ENCODE measurements around the gene ENPP3. TPM values are rescaled to one million over a fixed set of nuclear protein-coding genes. Genes with fewer than 3 reads are reported as not detected.

Gene ENPP3
- total and polyA plus RNA-seq, 4 donors = 0.99 to 2.1 (median 1.5) TPM

- Histone ChIP-seq H3K9me3 (ENCODE audit: control insufficient read depth, insufficient read depth, low read length) (no peaks in the 10 kb centered on the region), H3K27ac (ENCODE audit: low read depth, low read length) (no peak overlapping the region), H3K36me3 (ENCODE audit: control insufficient read depth, insufficient read depth, low read length) (no peaks in the 10 kb centered on the region), H3K27me3 (ENCODE audit: control insufficient read depth, insufficient read depth, low read length) (no peaks in the 10 kb centered on the region), H3K4me1 (ENCODE audit: control insufficient read depth, insufficient read depth, low read length) (no peaks in the 10 kb centered on the region), H3K4me3 (ENCODE audit: low read depth, low read length) (no peak overlapping the region)
- no peak for DNase-seq (ENCODE audit: low read depth in 4 of 6, low spot score in 6 of 6)
- no CpG with 5 or more reads among the region's 5 CpGs for whole genome bisulfite sequencing (ENCODE audit: insufficient coverage)
These were observed 90.4 kb downstream of the ENPP3 start for GRCh38 chr6:131727467-131727866.

DNA sequence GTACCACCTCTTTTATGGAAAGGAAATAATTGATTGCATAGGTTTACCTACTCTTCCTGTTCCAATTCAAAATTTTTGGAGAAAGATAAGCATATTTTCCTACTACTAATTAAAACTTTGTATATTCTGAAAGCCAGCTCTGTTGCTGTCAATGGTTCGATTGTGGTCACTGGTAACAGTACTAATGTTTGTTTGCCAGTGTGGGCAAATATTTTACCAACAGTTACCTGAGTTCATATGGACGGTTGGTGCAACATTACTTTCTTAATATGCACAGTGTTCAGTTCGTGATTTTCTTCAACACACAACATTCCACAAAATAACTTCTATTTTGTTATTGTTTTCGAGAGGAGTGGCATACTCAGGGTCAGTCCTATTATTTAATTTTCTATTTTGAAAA, 90.8 kb downstream of the ENPP3 start:
- Histone ChIP-seq H3K36me3 (ENCODE audit: control insufficient read depth, insufficient read depth, low read length) (no peaks in the 10 kb centered on the region), H3K9me3 (ENCODE audit: control insufficient read depth, insufficient read depth, low read length) (no peaks in the 10 kb centered on the region), H3K27me3 (ENCODE audit: control insufficient read depth, insufficient read depth, low read length) (no peaks in the 10 kb centered on the region), H3K27ac (ENCODE audit: low read depth, low read length) (no peak overlapping the region), H3K4me1 (ENCODE audit: control insufficient read depth, insufficient read depth, low read length) (no peaks in the 10 kb centered on the region), H3K4me3 (ENCODE audit: low read depth, low read length) (no peak overlapping the region)
- no CpG with 5 or more reads among the region's 4 CpGs for WGBS (ENCODE audit: insufficient coverage)
- no peak for DNase-seq (ENCODE audit: low read depth in 4 of 6, low spot score in 6 of 6)

- H3K27ac ChIP-seq (ENCODE audit: low read depth, low read length) = peak overlapping the region; percentile 61
- no peaks in the 10 kb centered on the region for H3K9me3 ChIP-seq (ENCODE audit: control insufficient read depth, insufficient read depth, low read length)
- no peaks in the 10 kb centered on the region for H3K4me1 ChIP-seq (ENCODE audit: control insufficient read depth, insufficient read depth, low read length)
- 100% methylated on average over 1 of the region's 3 CpGs for WGBS (ENCODE audit: insufficient coverage)
- H3K4me3 ChIP-seq (ENCODE audit: low read depth, low read length) = no peak overlapping the region
- no peaks in the 10 kb centered on the region for H3K27me3 ChIP-seq (ENCODE audit: control insufficient read depth, insufficient read depth, low read length)
- no peak for DNase-seq (ENCODE audit: low read depth in 4 of 6, low spot score in 6 of 6)
- H3K36me3 ChIP-seq (ENCODE audit: control insufficient read depth, insufficient read depth, low read length) = no peaks in the 10 kb centered on the region
These were observed 91.3 kb downstream of the ENPP3 start for GRCh38 chr6:131728296-131728939.

GRCh38 chr6:131729550-131729949, 92.4 kb downstream of the ENPP3 start:
- no peaks in the 10 kb centered on the region for H3K27me3 ChIP-seq (ENCODE audit: control insufficient read depth, insufficient read depth, low read length)
- H3K36me3 ChIP-seq (ENCODE audit: control insufficient read depth, insufficient read depth, low read length) = no peaks in the 10 kb centered on the region
- H3K4me1 ChIP-seq (ENCODE audit: control insufficient read depth, insufficient read depth, low read length) = no peaks in the 10 kb centered on the region
- H3K4me3 ChIP-seq (ENCODE audit: low read depth, low read length) = no peak overlapping the region
- no peaks in the 10 kb centered on the region for H3K9me3 ChIP-seq (ENCODE audit: control insufficient read depth, insufficient read depth, low read length)
- no peak overlapping the region for H3K27ac ChIP-seq (ENCODE audit: low read depth, low read length)
- no peak for DNase-seq (ENCODE audit: low read depth in 4 of 6, low spot score in 6 of 6)
- WGBS (ENCODE audit: insufficient coverage) = no CpG with 5 or more reads among the region's 4 CpGs

- Histone ChIP-seq H3K36me3 (ENCODE audit: control insufficient read depth, insufficient read depth, low read length) (no peaks in the 10 kb centered on the region), H3K9me3 (ENCODE audit: control insufficient read depth, insufficient read depth, low read length) (no peaks in the 10 kb centered on the region)
- WGBS (ENCODE audit: insufficient coverage) = 100% methylated on average over 1 of the region's 5 CpGs
These were observed 93.2 kb downstream of the ENPP3 start for GRCh38 chr6:131730264-131730663.

DNA sequence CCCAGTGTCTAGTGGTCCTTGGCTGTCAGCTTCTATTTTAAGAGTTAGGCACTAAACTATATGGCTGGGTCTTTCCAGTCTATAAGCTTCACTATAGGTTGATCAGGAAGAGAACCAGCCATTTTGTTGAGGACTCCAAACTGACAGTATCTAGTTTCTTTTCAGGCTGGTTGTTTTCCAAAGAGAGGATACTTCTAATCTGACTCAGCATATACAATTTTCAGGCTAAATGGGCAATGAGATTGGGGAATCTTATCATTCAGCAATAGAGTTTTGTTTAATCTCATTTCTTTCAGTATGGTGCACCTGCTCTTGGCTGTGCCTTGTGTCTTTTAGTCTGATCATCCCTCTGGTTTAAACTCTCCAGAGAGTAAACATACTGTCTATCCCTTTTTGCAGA, 94.1 kb downstream of the ENPP3 start:
- H3K4me3 ChIP-seq (ENCODE audit: low read depth, low read length) = no peak overlapping the region
- H3K4me1 ChIP-seq (ENCODE audit: control insufficient read depth, insufficient read depth, low read length) = no peaks in the 10 kb centered on the region
- H3K9me3 ChIP-seq (ENCODE audit: control insufficient read depth, insufficient read depth, low read length) = no peaks in the 10 kb centered on the region
- no peak overlapping the region for H3K27ac ChIP-seq (ENCODE audit: low read depth, low read length)
- H3K36me3 ChIP-seq (ENCODE audit: control insufficient read depth, insufficient read depth, low read length) = no peaks in the 10 kb centered on the region
- H3K27me3 ChIP-seq (ENCODE audit: control insufficient read depth, insufficient read depth, low read length) = no peaks in the 10 kb centered on the region
- no peak for DNase-seq (ENCODE audit: low read depth in 4 of 6, low spot score in 6 of 6)

More at GRCh38 chr6:131730264-131730663, 93.2 kb downstream of the ENPP3 start:
- Histone ChIP-seq H3K27me3 (ENCODE audit: control insufficient read depth, insufficient read depth, low read length) (no peaks in the 10 kb centered on the region), H3K4me1 (ENCODE audit: control insufficient read depth, insufficient read depth, low read length) (no peaks in the 10 kb centered on the region), H3K27ac (ENCODE audit: low read depth, low read length) (no peak overlapping the region), H3K4me3 (ENCODE audit: low read depth, low read length) (no peak overlapping the region)
- no peak for DNase-seq (ENCODE audit: low read depth in 4 of 6, low spot score in 6 of 6)

DNA sequence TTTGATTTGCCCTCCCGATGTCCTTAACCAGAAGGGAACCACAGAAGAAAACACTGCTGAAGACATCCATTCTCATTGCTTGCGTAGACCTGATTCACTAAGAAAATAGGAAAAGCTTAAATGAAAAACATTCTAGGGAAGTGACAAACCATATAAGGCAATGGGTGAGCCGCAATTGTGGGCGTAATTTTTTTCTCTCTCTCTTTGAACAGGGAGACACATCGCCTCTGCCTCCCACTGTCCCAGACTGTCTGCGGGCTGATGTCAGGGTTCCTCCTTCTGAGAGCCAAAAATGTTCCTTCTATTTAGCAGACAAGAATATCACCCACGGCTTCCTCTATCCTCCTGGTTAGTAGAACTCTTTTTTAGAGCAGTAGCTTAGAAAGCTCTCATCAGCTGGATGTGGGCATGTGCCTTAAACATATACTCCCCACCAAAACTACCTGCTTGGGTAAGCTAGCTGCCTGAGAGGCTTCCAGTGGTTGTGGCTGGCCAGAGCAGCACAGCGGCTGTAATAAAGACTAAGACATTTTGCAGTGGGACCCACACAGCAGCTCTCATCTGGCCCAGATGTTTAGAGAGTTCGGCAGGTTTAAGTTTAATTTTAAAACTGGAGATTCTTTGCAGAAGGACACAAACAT, 96.4 kb downstream of the ENPP3 start:
- WGBS (ENCODE audit: insufficient coverage) = 85% methylated on average over 6 of the region's 9 CpGs
- Histone ChIP-seq H3K36me3 (ENCODE audit: control insufficient read depth, insufficient read depth, low read length) (no peaks in the 10 kb centered on the region), H3K27me3 (ENCODE audit: control insufficient read depth, insufficient read depth, low read length) (no peaks in the 10 kb centered on the region), H3K9me3 (ENCODE audit: control insufficient read depth, insufficient read depth, low read length) (no peaks in the 10 kb centered on the region), H3K4me1 (ENCODE audit: control insufficient read depth, insufficient read depth, low read length) (no peaks in the 10 kb centered on the region), H3K4me3 (ENCODE audit: low read depth, low read length) (no peak overlapping the region), H3K27ac (ENCODE audit: low read depth, low read length) (no peak overlapping the region)
- peak in 1 of 6 donors; percentile 18 for DNase-seq (ENCODE audit: low read depth in 4 of 6, low spot score in 6 of 6)

- peak in 1 of 6 donors; percentile 82 for DNase-seq (ENCODE audit: low read depth in 4 of 6, low spot score in 6 of 6)
- H3K27ac ChIP-seq (ENCODE audit: low read depth, low read length) = no peak overlapping the region
- 18% methylated on average over 4 of the region's 9 CpGs for WGBS (ENCODE audit: insufficient coverage)
- no peaks in the 10 kb centered on the region for H3K27me3 ChIP-seq (ENCODE audit: control insufficient read depth, insufficient read depth, low read length)
- H3K4me1 ChIP-seq (ENCODE audit: control insufficient read depth, insufficient read depth, low read length) = no peaks in the 10 kb centered on the region
- H3K9me3 ChIP-seq (ENCODE audit: control insufficient read depth, insufficient read depth, low read length) = no peaks in the 10 kb centered on the region
- H3K4me3 ChIP-seq (ENCODE audit: low read depth, low read length) = no peak overlapping the region
- no peaks in the 10 kb centered on the region for H3K36me3 ChIP-seq (ENCODE audit: control insufficient read depth, insufficient read depth, low read length)
These were observed 99.0 kb downstream of the ENPP3 start for GRCh38 chr6:131736003-131736596.

GRCh38 chr6:131736811-131737210, 99.7 kb downstream of the ENPP3 start:
- Histone ChIP-seq H3K27me3 (ENCODE audit: control insufficient read depth, insufficient read depth, low read length) (no peaks in the 10 kb centered on the region), H3K9me3 (ENCODE audit: control insufficient read depth, insufficient read depth, low read length) (no peaks in the 10 kb centered on the region), H3K4me3 (ENCODE audit: low read depth, low read length) (no peak overlapping the region), H3K36me3 (ENCODE audit: control insufficient read depth, insufficient read depth, low read length) (no peaks in the 10 kb centered on the region), H3K4me1 (ENCODE audit: control insufficient read depth, insufficient read depth, low read length) (no peaks in the 10 kb centered on the region), H3K27ac (ENCODE audit: low read depth, low read length) (no peak overlapping the region)
- whole genome bisulfite sequencing (ENCODE audit: insufficient coverage) = 92% methylated on average over 1 of the region's 1 CpG
- DNase-seq (ENCODE audit: low read depth in 4 of 6, low spot score in 6 of 6) = peak in 1 of 6 donors; percentile 8

DNA sequence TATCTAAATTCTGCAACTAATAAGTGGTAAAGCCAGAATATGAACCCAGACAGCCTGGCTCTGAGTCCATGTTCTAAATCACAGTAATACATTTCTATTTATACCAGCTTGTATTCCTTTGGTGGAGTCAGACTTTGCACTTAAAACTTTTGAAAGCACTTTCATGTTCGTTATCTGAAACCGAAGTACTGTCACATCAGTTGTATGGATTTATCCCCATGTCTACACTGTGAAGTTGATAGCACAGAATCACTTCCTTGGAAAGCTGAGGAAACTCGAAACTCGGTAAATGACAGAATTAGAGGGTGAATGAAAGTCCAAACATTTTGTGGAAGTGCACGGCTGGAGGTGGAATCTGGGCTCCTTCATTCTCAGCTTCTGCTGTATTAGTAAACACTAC, 102.0 kb downstream of the ENPP3 start:
- WGBS (ENCODE audit: insufficient coverage) = 100% methylated on average over 2 of the region's 5 CpGs
- H3K27me3 ChIP-seq (ENCODE audit: control insufficient read depth, insufficient read depth, low read length) = no peaks in the 10 kb centered on the region
- H3K36me3 ChIP-seq (ENCODE audit: control insufficient read depth, insufficient read depth, low read length) = no peaks in the 10 kb centered on the region
- DNase-seq (ENCODE audit: low read depth in 4 of 6, low spot score in 6 of 6) = no peak
- no peaks in the 10 kb centered on the region for H3K4me1 ChIP-seq (ENCODE audit: control insufficient read depth, insufficient read depth, low read length)
- H3K27ac ChIP-seq (ENCODE audit: low read depth, low read length) = no peak overlapping the region
- no peaks in the 10 kb centered on the region for H3K9me3 ChIP-seq (ENCODE audit: control insufficient read depth, insufficient read depth, low read length)
- H3K4me3 ChIP-seq (ENCODE audit: low read depth, low read length) = no peak overlapping the region

Data from spinal cord (tissue), 10 donors.